CD4-positive, alpha-beta T cell (primary cell): ENCODE results near the gene LGALSL. TPM values are rescaled to one million over a fixed set of nuclear protein-coding genes. Genes with fewer than 3 reads are reported as not detected.

Experiments
- ATAC-seq: fragments of 200-7000 bp; cut with Tn5 transposase; one replicate; pipeline ENCODE4 v1.10.0; 2022; ENCODE audit warnings: mild to moderate bottlenecking; ENCODE audit not compliant: poor library complexity
- CTCF ChIA-PET: fragments of 350-600 bp; sonication (Branson Sonifier 250); formaldehyde crosslinking; loops from one replicate; lab custom pipeline; 2021; ENCODE audit warnings: antibody characterized with exemption, inconsistent platforms; lab: Charles Lee
- POLR2A ChIA-PET: fragments of 350-600 bp; sonication (Branson Sonifier 250); formaldehyde crosslinking; loops from one replicate; lab custom pipeline; 2021; ENCODE audit warnings: antibody characterized with exemption, inconsistent platforms; lab: Charles Lee
- DNase-seq, 14 experiments: peaks; one replicate each; pipeline ENCODE4 v3.0.0-alpha.2; 2013 to 2020; ENCODE audit warnings: mixed read lengths in 2 of 14
- H3K27ac ChIP-seq, 2 donors: one replicate each; pipeline versions ENCODE4 v1.5.1 to v1.7.0; 2013; ENCODE audit warnings: low read length in 2 of 2, low read depth in 1 of 2, mild to moderate bottlenecking in 1 of 2
- H3K27me3 ChIP-seq, 2 experiments: 1 replicate in 1 of 2; 2 replicates in 1 of 2; pipeline versions ENCODE4 v1.6.1 to v1.7.0; 2013; ENCODE audit warnings: low read length in 2 of 2, control low read depth in 1 of 2, mild to moderate bottlenecking in 1 of 2, moderate library complexity in 1 of 2; ENCODE audit not compliant: insufficient read depth in 2 of 2, control insufficient read depth in 1 of 2
- H3K36me3 ChIP-seq: one replicate; pipeline ENCODE4 v1.6.1; 2013; ENCODE audit warnings: low read length, control low read depth; ENCODE audit not compliant: insufficient read depth
- H3K4me1 ChIP-seq: one replicate; pipeline ENCODE4 v1.6.1; 2013; ENCODE audit warnings: low read length, control low read depth; ENCODE audit not compliant: insufficient read depth
- H3K4me3 ChIP-seq: one replicate; pipeline ENCODE4 v1.5.1; 2013; ENCODE audit warnings: mild to moderate bottlenecking, low read length, moderate library complexity
- H3K9me3 ChIP-seq, 2 experiments: 1 replicate in 1 of 2; 2 replicates in 1 of 2; pipeline versions ENCODE4 v1.6.1 to v1.7.0; 2013; ENCODE audit warnings: low read length in 2 of 2, mild to moderate bottlenecking in 2 of 2, control low read depth in 1 of 2, moderate library complexity in 1 of 2; ENCODE audit not compliant: control insufficient read depth in 1 of 2, insufficient read depth in 1 of 2
- H3K27ac Mint-ChIP-seq: one replicate; pipeline ENCODE4 v1.8.0; 2020; ENCODE audit warnings: mixed read lengths
- H3K27me3 Mint-ChIP-seq: one replicate; pipeline ENCODE4 v1.8.0; 2021; ENCODE audit warnings: mixed read lengths
- H3K36me3 Mint-ChIP-seq: one replicate; pipeline ENCODE4 v1.8.0; 2021; ENCODE audit warnings: low read depth, mixed read lengths
- H3K4me1 Mint-ChIP-seq: one replicate; pipeline ENCODE4 v1.8.0; 2021; ENCODE audit warnings: low read depth, mixed read lengths
- H3K4me3 Mint-ChIP-seq: one replicate; pipeline ENCODE4 v1.8.0; 2020; ENCODE audit warnings: mild to moderate bottlenecking, mixed read lengths
- H3K9me3 Mint-ChIP-seq: one replicate; pipeline ENCODE4 v1.8.0; 2020; ENCODE audit warnings: mixed read lengths
- CTCF ChIP-seq: fragments of 200-600 bp; IDR thresholded peaks from one replicate; pipeline ENCODE4 v1.8.0; 2022; ENCODE audit warnings: antibody characterized with exemption, mild to moderate bottlenecking
- intact Hi-C, 2 experiments: fragments of 100-400 bp; cut with DNase I in 1 of 2; cut with micrococcal nuclease in 1 of 2; formaldehyde crosslinking; loops; one replicate each; pipeline versions ENCODE4 v1.15.1 to v1.9.0; 2023 to 2025; cut with DNase I, micrococcal nuclease
- total RNA-seq, 174 experiments: library from RNA in 2 of 174; stranded (reverse) in 2 of 174; gene quantifications; one replicate each; pipeline ENCODE4 v1.2.3 and lab custom pipeline; 2021 to 2026

The LGALSL gene
- total RNA-seq, 2 experiments from 2014 or later, result 0.22 to 0.31 TPM

- H3K36me3 ChIP-seq, result no peaks in the 10 kb centered on the region
- H3K9me3 ChIP-seq, result no peaks in the 10 kb centered on the region
- ChIA-PET CTCF (no interaction called here), POLR2A (no interaction called here)
- H3K4me3 ChIP-seq, result no peak overlapping the region
- ATAC-seq (no peak), DNase-seq (no peak)
- Mint-ChIP-seq H3K27ac (no peak overlapping the region), H3K36me3 (no peaks in the 10 kb centered on the region), H3K27me3 (no peaks in the 10 kb centered on the region), H3K9me3 (no peaks in the 10 kb centered on the region), H3K4me3 (no peak overlapping the region), H3K4me1 (no peaks in the 10 kb centered on the region)
- no peaks in the 10 kb centered on the region for H3K27me3 ChIP-seq
- no peak overlapping the region for H3K27ac ChIP-seq
- TF ChIP-seq CTCF, result no peak
- no peaks in the 10 kb centered on the region for H3K4me1 ChIP-seq
- intact Hi-C loops, result no loop called here
These were observed 27.6 kb upstream of the LGALSL start for GRCh38 chr2:64426183-64426952.

GRCh38 chr2:64434039-64434657 is 19.8 kb upstream of the LGALSL start:
- no peak for TF ChIP-seq CTCF
- DNase-seq, result no peak
- intact Hi-C loops, result no loop called here
- Histone ChIP-seq H3K4me3 (no peak overlapping the region), H3K27me3 (peaks cover 0 to 4% of the 10 kb centered on the region in 2 experiments), H3K27ac (no peak overlapping the region), H3K9me3 (no peaks in the 10 kb centered on the region), H3K36me3 (no peaks in the 10 kb centered on the region), H3K4me1 (no peaks in the 10 kb centered on the region)
- H3K27ac Mint-ChIP-seq, result no peak overlapping the region
- ChIA-PET POLR2A (no interaction called here), CTCF (no interaction called here)
- no peaks in the 10 kb centered on the region for H3K36me3 Mint-ChIP-seq
- no peak overlapping the region for H3K4me3 Mint-ChIP-seq
- ATAC-seq, result no peak
- peaks cover 46% of the 10 kb centered on the region for H3K27me3 Mint-ChIP-seq
- no peaks in the 10 kb centered on the region for H3K9me3 Mint-ChIP-seq
- H3K4me1 Mint-ChIP-seq, result no peaks in the 10 kb centered on the region

DNA sequence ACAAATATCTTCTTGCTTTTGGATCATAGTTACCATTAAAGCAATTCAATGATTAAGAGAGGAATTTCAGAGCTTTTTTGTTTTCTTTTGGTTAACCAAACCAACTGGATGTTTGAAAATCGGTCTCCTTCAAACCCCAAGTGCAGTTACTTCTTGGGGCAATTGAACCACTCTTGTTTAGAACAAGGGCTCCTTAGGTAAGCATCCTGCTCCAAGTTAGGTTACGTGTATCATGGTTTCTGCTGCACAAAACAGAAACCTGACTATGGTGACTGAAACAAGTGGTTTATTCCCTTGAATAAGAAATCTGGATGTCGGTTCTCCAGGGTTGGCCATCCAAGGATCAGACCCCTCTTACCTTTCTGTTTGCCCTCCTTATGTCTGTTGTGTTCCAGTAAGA is 16.1 kb upstream of the LGALSL start:
- Mint-ChIP-seq H3K27ac (no peak overlapping the region), H3K27me3 (peaks cover 55% of the 10 kb centered on the region), H3K9me3 (no peaks in the 10 kb centered on the region), H3K4me1 (no peaks in the 10 kb centered on the region), H3K4me3 (no peak overlapping the region), H3K36me3 (no peaks in the 10 kb centered on the region)
- Histone ChIP-seq H3K27me3 (peaks cover 0 to 6% of the 10 kb centered on the region in 2 experiments), H3K9me3 (no peaks in the 10 kb centered on the region), H3K4me3 (no peak overlapping the region), H3K27ac (no peak overlapping the region), H3K4me1 (no peaks in the 10 kb centered on the region), H3K36me3 (no peaks in the 10 kb centered on the region)
- no peak for TF ChIP-seq CTCF
- ChIA-PET CTCF (no interaction called here), POLR2A (no interaction called here)
- intact Hi-C loops, result no loop called here
- DNase-seq (no peak), ATAC-seq (no peak)
